ENCODE data around the gene FAM120AOS.

FAM120AOS gene

GRCh38 chr9:93453047-93453914, at the start of gene FAM120AOS:
Gene FAM120AOS (minus strand): TSS chr9:93453581. CDS start chr9:93452709, 872 bp downstream.
- peak; percentile 77 to 81 for DNase-seq (ENCODE audit: low read depth in 2 of 2)

GRCh38 chr9:93501406-93501805, 48.0 kb upstream of the FAM120AOS start:
- no peak for DNase-seq (ENCODE audit: low read depth in 2 of 2)

GRCh38 chr9:93500571-93501298, 47.4 kb upstream of the FAM120AOS start:
- no peak for DNase-seq (ENCODE audit: low read depth in 2 of 2)

GRCh38 chr9:93496285-93496684, 42.9 kb upstream of the FAM120AOS start:
- DNase-seq (ENCODE audit: low read depth in 2 of 2): no peak

- no peak for DNase-seq (ENCODE audit: low read depth in 2 of 2)
Observed at GRCh38 chr9:93493949-93494348, 40.6 kb upstream of the FAM120AOS start.

GRCh38 chr9:93492327-93492726, 38.9 kb upstream of the FAM120AOS start:
- DNase-seq (ENCODE audit: low read depth in 2 of 2): no peak

GRCh38 chr9:93491593-93492232, 38.3 kb upstream of the FAM120AOS start:
- DNase-seq (ENCODE audit: low read depth in 2 of 2): no peak

GRCh38 chr9:93488244-93488643, 34.9 kb upstream of the FAM120AOS start:
- no peak for DNase-seq (ENCODE audit: low read depth in 2 of 2)

- no peak for DNase-seq (ENCODE audit: low read depth in 2 of 2)
Observed at GRCh38 chr9:93486268-93486667, 32.9 kb upstream of the FAM120AOS start.

- DNase-seq (ENCODE audit: low read depth in 2 of 2): no peak
Observed at GRCh38 chr9:93483497-93483896, 30.1 kb upstream of the FAM120AOS start.

- DNase-seq (ENCODE audit: low read depth in 2 of 2): no peak
Observed at GRCh38 chr9:93480728-93481324, 27.4 kb upstream of the FAM120AOS start.

- no peak for DNase-seq (ENCODE audit: low read depth in 2 of 2)
Observed at GRCh38 chr9:93480262-93480661, 26.9 kb upstream of the FAM120AOS start.

- peak; percentile 7 to 13 for DNase-seq (ENCODE audit: low read depth in 2 of 2)
Observed at GRCh38 chr9:93479726-93480125, 26.3 kb upstream of the FAM120AOS start.

GRCh38 chr9:93477397-93477796, 24.0 kb upstream of the FAM120AOS start:
- DNase-seq (ENCODE audit: low read depth in 2 of 2): no peak

GRCh38 chr9:93476924-93477323, 23.5 kb upstream of the FAM120AOS start:
- DNase-seq (ENCODE audit: low read depth in 2 of 2): no peak

- DNase-seq (ENCODE audit: low read depth in 2 of 2): no peak
Observed at GRCh38 chr9:93475856-93476255, 22.5 kb upstream of the FAM120AOS start.

GRCh38 chr9:93475108-93475507, 21.7 kb upstream of the FAM120AOS start:
- no peak for DNase-seq (ENCODE audit: low read depth in 2 of 2)

- DNase-seq (ENCODE audit: low read depth in 2 of 2): no peak
Observed at GRCh38 chr9:93473411-93473810, 20.0 kb upstream of the FAM120AOS start.

GRCh38 chr9:93471124-93471523, 17.7 kb upstream of the FAM120AOS start:
- DNase-seq (ENCODE audit: low read depth in 2 of 2): no peak

- DNase-seq (ENCODE audit: low read depth in 2 of 2): no peak
Observed at GRCh38 chr9:93470391-93470790, 17.0 kb upstream of the FAM120AOS start.

GRCh38 chr9:93468763-93469456, 15.5 kb upstream of the FAM120AOS start:
- no peak for DNase-seq (ENCODE audit: low read depth in 2 of 2)
